CD4-positive, alpha-beta T cell treated with Interferon alpha-2 for 1 hour (primary cell): ENCODE measurements around the gene SMYD1.
"Not testable (repeated sequence)": the region's sequence is repeated elsewhere in the genome, so short reads cannot be mapped to it uniquely, and the experiment has no call there.

Source experiments
- DNase-seq, 2 donors: peaks; one replicate each; pipeline ENCODE4 v3.0.0-alpha.2; 2020 to 2022

Gene SMYD1

GRCh38 chr2:88067598-88067997 is at the start of gene SMYD1:
Gene SMYD1 (plus strand): TSS chr2:88067825. CDS start chr2:88067865, 40 bp downstream.
- DNase-seq = no peak

- not testable (repeated sequence) for DNase-seq
Observed at GRCh38 chr2:88018077-88018805, 49.4 kb upstream of the SMYD1 start.

GRCh38 chr2:88018909-88019308 is 48.7 kb upstream of the SMYD1 start:
- no peak for DNase-seq

GRCh38 chr2:88019985-88020384 is 47.6 kb upstream of the SMYD1 start:
- DNase-seq = no peak

GRCh38 chr2:88022669-88022921 is 45.0 kb upstream of the SMYD1 start:
- no peak for DNase-seq

GRCh38 chr2:88024509-88024908 is 43.1 kb upstream of the SMYD1 start:
- DNase-seq = no peak

- no peak for DNase-seq
Observed at GRCh38 chr2:88027697-88028389, 39.8 kb upstream of the SMYD1 start.

- DNase-seq = no peak
Observed at GRCh38 chr2:88028931-88029330, 38.7 kb upstream of the SMYD1 start.

- DNase-seq = no peak
Observed at GRCh38 chr2:88032070-88032702, 35.4 kb upstream of the SMYD1 start.

GRCh38 chr2:88036182-88036581 is 31.4 kb upstream of the SMYD1 start:
- no peak for DNase-seq

GRCh38 chr2:88036606-88037005 is 31.0 kb upstream of the SMYD1 start:
- no peak for DNase-seq

GRCh38 chr2:88038263-88039105 is 29.1 kb upstream of the SMYD1 start:
- no peak for DNase-seq

GRCh38 chr2:88042476-88042875 is 25.1 kb upstream of the SMYD1 start:
- no peak for DNase-seq

GRCh38 chr2:88045561-88045960 is 22.1 kb upstream of the SMYD1 start:
- not testable (repeated sequence) for DNase-seq

GRCh38 chr2:88048541-88048940 is 19.1 kb upstream of the SMYD1 start:
- DNase-seq = no peak

- no peak for DNase-seq
Observed at GRCh38 chr2:88049622-88050021, 18.0 kb upstream of the SMYD1 start.

GRCh38 chr2:88051792-88052191 is 15.8 kb upstream of the SMYD1 start:
- no peak for DNase-seq

GRCh38 chr2:88053296-88053695 is 14.3 kb upstream of the SMYD1 start:
- no peak for DNase-seq

GRCh38 chr2:88053934-88054781 is 13.5 kb upstream of the SMYD1 start:
- DNase-seq = no peak

GRCh38 chr2:88054782-88055370 is 12.7 kb upstream of the SMYD1 start:
- DNase-seq = peak in 1 of 2 donors; percentile 16

- peak; percentile 96 for DNase-seq
Observed at GRCh38 chr2:88055371-88056128, 12.1 kb upstream of the SMYD1 start, which contains the start of gene KRCC1. Gene KRCC1 (minus strand): TSS chr2:88055783. CDS start chr2:88028563, 27,220 bp downstream.
